Amygdala (tissue), 56 donors: ENCODE measurements around the gene TBRG1.

Source experiments
- DNase-seq, 56 donors: peaks; one replicate each; lab custom pipeline; 2025; lab: John Stamatoyannopoulos, UW

The TBRG1 gene

DNA sequence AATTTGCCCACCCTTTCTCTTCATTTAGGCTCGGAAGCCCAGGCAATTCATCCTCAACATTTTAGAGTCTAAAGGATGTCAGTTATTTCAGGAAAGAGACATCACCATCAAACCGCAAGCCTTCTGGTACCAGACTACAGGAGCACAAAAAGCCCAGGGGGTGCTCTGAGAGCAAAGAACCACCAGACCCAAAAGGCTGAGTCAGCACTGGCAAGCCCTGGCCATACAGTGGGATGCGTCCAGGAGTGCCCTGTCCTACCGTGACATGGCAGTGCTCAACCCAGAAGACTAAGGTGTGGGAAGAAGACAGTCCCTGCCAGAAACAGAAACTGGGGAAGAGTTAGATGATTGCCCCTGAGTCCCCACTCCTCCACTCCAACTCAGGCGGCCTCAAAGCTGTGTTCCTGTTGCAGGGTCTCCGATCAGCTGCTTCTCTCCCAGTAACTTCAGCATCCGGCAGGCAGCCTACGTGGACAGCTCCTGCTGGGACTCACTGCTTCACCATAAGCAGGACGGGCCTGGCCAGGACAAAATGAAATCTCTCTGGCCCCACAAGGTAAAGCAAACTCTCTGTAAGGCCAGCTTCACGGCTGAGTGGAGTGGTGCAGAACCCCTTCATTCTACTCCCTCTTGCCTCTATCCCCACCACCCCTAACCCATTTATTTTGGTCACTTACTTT lies 10.0 kb upstream of the TBRG1 start:
- DNase-seq = no peak

DNA sequence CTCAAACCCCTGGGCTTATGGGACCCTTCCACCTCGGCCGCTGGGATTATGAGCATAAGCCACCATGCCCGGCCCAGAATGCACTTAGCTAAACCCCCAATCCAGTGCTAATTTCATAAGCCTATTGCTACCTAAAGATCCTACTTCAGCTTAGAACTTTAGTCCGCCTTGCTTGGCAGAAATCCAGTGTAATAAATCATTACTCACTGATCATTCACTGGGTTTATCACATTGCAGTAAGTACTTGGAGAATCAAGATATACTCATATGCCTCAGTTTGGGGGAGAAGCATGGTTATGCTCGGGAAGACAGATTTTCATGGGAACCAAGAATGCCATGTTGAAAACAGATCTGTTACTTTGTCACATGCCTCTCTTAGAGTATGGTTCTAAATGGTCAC lies 3.8 kb upstream of the TBRG1 start:
- no peak for DNase-seq

DNA sequence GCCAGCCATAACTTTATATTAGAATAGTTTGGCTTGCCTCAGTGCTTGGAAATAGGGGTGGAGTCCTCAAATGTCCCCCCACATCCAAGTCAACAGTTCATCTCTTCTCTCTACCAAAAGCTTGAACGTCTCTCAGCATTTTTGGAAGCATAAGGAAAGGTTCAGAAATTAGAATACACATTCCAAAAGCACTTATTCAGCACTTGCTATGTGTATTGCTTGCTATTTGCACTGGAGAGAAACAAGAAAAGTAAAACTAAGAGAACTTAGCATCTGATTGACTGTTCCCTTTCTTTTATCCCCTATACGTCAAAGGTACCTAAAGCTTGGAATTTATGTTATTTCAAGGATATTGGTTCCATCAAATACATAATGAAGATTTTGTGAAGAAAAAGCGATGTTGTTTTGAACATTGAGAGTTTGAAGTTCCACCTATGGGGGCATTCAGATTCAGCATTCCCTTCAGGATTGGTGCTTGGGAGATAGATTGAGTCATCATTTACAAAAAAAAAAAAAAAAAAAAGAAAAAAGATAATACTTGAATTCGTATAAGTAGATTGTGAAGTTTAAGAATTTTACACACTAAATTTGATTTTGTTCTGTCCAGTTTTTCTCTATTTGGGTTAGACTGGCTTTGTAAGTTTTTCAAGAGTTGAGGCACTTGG lies 1.3 kb downstream of the TBRG1 start:
- no peak for DNase-seq

DNA sequence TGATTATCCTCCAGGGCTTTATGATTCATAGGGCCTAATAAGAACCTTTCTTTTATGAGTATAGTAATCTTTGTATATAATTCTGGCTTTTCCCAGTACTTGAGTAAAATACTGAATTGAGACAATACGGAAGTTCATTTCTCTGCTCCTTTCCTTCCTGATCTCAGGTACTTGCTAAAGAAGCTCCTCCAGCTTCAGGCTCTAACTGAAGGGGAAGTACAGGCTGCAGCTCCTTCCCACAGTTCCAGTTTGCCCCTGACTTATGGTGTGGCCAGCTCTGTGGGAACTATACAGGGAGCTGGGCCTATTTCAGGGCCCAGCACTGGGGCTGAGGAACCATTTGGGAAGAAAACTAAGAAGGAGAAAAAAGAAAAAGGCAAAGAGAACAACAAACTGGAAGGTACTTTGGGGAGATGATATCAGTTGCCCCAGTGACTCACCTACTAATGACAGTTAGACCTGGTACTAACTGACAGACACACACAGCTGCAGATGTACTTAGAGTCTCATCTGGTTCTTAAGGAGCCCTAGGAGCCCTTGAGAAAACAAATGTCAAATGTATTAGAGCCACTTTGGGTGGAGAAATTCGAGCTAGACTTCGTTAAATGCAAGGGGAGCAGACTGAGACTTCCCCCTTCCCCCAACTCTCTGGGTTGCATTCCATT lies 3.0 kb downstream of the TBRG1 start:
- no peak for DNase-seq

DNA sequence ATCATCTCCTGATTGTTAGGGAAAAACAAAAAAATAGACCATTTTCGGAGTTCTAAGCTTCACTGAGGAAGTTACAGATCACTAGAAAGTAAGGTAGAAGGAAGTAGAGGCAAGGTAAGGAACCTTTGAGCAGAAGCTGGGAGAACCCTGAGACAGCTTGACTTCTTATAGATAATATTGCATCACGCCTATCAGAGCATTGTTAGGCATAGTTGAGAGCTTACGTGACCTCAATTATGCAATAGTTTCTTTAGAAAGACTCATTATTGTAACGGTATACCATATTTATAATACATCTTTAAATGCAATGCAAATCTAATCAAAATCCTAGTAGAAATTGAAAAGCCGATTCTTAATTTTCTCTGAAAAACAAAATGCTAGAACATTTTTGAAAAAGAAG lies 4.9 kb downstream of the TBRG1 start:
- no peak for DNase-seq

DNA sequence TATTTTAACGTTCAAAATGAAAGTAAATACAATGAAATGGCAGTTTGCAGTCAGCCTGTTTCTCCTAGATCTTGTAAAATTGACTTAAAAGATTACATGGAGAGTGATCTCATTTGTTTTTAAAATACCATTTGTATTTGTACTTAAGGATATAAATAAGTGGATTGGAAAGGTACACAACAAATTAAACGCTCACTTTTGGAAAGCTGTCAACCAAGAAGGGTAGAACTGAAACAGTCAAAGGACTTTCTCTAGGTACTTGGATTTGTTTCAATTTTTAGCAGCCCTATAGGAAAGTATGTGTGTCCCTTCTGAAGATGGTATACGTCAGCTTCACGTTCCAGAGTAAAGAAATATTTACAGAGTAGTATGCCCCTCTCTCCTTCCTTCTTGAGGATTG lies 7.3 kb downstream of the TBRG1 start:
- no peak for DNase-seq

DNA sequence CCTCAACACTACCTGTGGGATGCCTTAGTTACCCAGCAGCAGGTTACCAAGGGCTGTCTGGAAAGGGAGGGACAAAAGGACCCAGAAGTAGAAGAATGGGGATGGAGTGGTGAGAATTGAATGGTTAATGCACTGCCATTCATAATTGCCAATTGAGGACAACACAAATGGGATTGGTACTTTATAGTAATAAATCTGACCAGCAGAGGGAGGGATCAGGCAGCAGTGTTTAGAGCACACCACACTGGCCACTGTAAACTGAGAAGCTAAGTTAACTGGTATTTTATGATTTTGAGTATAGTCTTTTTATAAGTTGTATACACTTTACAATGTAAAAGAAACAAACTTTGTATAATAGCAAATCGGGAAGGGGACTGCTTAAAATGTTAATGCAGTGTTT lies 10.7 kb downstream of the TBRG1 start:
- no peak for DNase-seq

DNA sequence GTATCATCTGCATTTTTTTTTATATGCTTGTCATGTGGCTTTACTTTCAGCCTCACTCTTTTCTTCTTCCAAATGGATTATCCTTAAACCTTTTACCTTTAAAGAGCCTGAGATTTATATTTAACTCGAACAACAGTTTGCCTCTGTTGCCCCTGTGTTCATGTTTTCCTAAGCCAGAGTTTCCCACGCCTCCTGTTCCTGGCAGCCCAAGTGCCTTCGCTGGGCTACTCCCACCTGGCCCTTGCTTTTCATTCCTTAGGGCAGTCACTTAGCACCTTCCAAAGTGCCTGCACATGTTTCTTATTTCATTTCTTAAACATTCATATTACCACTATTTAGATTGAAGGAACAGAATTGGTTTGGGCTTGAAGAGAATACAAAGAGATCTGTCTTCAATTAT lies 13.3 kb downstream of the TBRG1 start:
- DNase-seq = no peak

DNA sequence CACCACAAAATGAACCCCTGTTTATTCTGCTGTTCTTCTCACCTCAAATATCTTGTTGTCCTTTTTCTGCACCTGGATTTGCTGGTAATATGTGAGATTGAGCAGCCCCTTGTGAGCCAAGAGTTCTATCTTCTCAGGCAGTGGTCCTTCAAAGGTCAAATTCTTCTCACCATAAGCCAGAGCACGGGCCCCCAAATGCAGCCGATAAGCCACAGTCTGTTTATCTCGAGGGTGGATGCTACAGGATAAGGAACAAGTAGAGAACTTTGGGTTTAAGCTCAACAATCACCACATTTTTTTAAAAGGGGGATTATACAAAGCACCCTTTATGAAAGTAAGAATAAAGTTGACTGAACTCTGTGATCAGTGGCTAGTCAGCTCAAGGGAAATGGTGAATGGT lies 15.8 kb downstream of the TBRG1 start:
- no peak for DNase-seq

DNA sequence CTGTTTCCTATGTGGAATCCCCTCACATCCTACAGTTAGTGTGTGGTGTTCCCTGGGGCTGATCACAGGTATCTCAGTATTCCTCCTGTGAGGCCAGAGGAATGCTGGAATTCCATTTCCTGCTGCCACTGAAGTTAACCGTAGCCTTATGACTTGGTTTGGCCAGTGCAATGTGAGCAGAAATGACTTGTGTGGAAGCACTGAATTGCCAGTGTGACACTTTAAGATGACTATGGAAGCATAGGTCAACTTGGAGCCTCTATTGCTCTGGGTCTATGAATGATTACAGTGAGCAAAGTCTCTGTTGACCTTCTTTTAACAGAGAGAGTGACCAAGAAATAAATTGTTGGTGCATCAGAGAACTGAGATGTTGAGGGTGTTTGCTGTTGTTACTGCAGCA lies 16.5 kb downstream of the TBRG1 start:
- DNase-seq = no peak

DNA sequence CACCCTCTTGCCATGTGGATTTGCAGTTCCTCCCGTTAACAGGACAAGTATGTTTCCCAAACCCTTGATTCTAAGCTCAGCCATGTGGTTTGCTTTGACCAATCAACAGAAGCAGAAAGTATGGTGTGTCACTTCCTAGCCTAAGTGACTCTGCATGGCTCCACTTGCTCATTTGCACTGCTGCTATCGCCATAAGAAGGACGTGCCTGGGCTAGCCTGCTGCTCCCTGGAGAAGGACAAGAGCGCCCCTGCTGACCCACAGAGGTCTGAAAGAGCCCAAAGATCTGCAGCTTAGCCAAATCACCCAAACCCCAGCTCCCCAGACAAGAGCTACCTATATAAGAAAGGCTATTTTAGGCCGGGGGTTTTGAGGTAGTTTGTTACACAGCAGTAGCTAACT lies 18.0 kb downstream of the TBRG1 start:
- no peak for DNase-seq

DNA sequence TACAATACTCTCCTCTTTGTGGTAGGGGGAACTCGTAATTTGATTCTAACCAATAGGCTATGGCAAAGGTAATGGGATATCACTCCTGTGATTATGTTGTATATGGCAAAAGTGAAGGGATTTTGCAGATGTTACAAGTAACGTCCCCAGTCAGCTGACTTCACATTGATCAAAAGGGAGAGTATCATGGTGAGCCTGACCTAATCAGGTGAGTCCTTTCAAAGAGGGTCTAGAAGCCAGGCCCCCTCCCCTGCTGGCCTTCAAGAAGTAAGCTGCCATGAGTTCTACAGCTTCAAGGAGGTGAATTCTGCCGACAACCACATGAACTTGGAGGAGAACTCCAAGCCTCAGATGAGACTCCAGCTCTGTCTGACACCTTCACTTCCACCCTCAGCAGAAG lies 20.0 kb downstream of the TBRG1 start:
- no peak for DNase-seq

DNA sequence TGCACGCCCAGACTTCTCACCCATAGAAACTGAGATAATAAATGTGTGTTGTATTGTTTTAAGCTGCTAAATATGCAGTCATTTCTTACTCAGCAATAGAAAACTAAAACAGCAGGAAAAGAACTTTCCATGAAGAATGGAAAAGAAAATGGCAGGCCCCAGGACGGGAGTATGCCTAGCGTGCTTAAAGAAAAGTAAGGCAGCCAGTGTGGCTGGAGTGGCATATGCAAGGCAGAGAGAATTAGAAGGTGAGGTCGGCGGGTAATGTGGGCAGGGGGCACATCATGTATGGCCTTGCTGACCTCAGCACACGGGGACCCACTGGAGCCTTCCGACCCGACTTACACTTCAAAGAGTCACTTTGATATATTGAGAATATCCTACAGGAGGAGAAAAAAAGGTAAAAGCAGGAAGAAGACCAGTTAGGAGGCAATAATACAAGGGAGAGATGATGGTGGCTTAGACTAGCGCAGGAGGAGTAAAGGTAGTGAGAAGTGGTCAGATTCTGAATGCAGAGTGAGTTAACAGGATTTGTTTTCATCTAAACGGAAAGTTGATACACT lies 20.5 kb downstream of the TBRG1 start:
- no peak for DNase-seq

DNA sequence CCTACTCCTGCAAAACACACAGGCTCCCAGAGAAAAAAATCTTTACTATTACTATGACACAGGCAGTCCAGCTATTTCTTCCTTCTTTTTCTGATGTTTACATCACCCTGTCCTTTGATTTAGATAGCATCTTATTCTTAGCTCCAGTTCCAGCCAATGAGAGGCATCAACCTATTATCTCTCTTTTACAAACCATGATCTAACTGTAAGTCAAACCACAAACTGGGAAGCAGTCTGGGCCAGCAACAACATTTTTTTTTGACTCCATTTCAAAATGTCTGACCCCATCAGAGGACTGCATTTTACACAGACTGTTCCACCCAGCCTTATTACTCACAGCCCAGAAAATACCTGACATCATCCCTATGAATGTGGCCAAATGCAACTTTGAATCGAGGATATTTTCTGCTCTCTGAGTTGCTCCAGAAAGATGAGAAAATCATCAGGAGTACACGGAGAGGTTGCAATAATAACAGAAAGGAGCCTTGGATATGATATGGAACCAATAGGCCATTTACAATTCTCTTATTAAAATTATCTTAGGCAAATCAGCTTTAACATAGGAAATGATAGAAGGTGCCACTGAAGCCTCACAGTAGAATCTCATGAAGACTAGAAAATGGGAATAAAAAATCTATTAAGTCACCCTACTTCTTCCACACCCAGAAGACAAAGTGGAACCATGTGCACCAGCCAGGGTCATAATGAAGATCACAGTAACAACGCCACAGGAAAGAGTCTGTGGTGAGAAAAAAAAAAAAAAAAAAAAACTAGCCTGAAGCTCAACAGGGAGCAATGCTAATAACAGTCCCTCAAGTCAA lies 21.2 kb downstream of the TBRG1 start:
- DNase-seq = no peak

DNA sequence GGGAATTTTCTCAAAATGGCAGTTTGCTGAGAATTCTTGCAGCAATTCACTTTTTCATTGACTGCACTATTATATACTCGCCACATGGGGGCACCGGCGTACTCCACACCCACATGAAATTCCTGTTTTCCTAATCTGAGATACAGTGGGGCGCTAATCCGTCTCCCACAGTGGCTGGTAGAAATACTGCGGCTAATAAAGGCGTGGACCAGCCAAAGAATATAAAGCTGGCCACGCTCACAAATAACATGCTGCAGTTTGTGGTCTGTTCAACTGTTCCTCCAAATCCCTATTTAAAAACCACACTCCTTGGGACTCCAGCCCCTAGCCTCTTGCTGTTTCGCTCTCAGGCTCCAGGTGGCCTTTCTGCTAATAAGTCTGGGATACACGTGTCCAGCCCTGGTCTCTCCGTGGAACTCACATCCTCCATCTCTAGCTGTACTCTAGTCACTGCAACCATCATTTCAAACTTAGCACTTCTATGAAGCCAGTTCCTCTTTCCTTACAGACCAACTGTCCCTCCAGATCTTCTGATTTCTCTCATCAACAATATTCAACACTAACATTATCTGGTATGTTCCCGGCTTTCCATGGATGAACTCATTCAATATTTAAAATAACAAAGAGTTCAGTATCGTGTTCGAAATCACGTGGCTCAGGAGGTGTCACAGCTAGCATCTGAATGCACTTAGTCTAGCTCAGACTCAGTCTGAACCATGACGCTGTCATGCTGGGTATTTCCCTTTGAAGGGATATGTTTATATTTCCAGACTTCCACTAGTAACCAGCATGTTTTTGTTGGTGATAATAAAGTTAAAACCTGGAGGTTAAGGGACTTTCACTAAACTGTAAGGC lies 22.0 kb downstream of the TBRG1 start:
- DNase-seq = peak in 41 of 56 donors; percentile 4 to 68 (median 25)

DNA sequence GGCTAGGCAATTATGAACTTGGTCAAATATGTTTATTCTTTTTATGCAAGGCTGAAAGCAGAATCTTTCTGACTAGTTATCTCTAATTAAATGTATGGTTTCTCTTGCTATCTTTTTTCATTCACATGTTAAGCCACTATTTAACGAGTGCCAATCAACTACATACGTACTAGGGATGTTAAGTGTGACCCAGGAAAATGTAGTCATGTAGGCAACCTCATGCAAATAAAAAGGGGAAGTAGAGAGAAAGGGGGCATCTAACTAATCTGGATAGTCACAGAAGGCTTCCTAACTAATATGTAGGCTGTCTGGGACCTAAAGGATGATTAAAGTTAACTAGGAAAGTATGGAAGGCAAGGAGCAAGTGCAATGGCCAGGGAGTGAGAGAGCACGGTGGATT lies 23.5 kb downstream of the TBRG1 start:
- no peak for DNase-seq

DNA sequence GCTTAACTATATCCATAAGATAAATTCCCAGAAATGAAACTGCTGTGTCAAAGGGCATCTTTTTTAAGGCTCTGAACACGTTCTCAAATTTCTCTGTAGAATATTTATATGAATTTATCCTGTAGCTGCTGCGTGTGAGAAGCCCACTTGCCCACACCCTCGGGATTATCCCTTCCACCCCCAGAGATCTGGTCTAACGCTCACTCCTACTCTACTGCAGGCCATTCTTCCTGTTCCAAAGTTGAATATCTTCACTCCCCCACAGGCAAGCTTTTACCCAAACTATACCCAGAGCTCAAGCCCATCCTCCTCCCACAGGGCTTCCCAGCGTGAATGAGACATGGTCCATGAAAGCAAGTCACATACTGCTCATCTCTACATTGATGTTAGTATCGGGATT lies 25.9 kb downstream of the TBRG1 start:
- DNase-seq = no peak

DNA sequence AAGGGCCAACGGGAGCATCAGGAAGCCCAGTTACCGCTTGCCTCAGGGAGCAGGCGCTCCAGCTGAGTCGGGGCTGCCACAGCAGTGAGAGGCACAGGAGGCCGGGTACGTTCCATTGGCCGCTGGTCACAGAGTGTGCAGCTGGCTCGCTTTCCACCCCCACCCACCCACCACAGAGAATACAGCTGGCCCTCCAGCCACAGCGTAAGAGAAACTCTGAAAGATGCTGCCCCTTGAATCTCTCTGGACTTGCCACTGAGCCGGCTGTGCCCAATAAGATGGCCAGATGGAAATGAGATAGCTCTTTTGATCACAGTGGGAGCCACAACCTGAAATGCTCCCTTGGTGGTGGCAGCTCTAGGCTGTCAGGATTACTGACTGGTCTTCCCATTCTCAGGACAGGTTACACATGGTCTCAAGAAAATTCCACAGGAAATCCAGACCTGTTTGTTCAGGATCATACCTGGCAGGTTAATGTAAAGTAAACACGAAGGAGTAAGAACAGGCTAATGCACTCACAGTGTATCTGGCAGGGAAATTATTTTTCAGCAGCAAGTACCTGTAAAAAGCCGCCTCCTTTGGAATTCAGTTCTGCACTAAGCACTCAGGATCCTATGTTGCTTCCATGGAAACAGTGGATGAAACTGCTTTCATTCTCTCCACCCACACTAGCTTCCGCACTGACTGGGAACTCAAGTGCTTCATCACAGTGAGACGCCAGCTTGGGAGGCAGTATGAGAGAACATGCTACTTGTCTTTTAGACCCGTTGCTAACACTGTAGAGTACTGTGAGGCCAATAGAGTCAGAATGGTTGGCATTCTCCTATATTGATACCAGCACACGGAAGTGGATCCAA lies 34.3 kb downstream of the TBRG1 start:
- peak in 22 of 56 donors; percentile 4 to 71 (median 31) for DNase-seq

DNA sequence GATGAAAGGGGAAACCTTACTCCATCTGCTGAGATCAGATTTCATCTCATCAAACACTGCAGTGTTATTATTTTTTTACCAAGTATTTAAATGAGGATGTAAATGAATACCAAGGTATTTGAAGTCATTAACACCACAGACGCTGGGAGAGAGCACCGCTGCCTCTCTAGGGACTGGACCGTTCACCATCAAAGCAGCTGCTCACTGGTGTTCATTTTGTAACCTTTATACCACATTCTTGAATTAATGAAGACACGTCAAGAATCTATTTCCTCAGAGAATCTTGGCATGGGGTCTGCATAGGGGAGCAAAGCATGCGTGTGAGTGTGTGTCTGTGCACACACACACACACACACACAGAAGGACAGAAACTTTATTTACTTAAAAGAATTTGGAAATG lies 35.2 kb downstream of the TBRG1 start:
- no peak for DNase-seq
